ENCODE results near the gene LGI4. TPM values are rescaled to one million over a fixed set of nuclear protein-coding genes. Genes with fewer than 3 reads are reported as not detected.

LGI4 gene
- total RNA-seq, 4 donors from 2014 or later = 24.8 to 47.9 (median 36.2) TPM

DNA sequence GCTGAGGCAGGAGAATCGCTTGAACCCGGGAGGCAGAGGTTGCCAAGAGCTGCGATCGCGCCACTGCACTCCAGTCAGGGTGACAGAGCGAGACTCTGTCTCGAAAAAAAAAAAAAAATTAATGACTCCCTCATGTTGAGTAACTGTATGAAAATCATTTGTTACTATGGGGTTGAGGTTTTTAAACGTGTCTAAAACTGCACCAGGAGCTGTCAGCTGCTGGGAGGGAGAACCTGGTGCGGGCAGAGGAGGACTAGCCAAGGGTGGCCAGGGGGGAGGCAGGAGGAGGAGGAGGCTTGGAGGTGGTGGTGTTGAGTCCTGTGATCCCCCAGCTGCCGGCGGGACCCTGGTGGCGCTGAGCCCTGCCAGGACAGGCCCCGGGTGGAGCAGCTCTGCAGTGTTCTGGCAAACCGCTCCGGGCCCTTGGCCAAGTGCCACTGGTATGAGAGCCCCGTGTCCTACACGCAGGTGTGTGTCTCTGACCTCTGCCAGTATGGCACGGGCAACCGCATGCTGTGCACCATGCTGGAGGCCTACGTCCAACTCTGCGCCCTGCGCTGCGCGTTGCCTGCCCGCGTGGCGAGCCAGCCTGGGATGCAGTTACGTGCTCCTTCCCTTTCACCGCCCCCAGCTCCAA is 36.3 kb downstream of the LGI4 start:
- Histone ChIP-seq H3K4me1 (no peaks in the 10 kb centered on the region), H3K4me3 (no peak overlapping the region), H3K27ac (no peak overlapping the region), H3K27me3 (no peaks in the 10 kb centered on the region), H3K9me3 (no peaks in the 10 kb centered on the region), H3K36me3 (no peaks in the 10 kb centered on the region)
- TF ChIP-seq POLR2AphosphoS5 (IDR thresholded peaks at IDR 0.05) = no peak
- TF ChIP-seq, protein P1, sequence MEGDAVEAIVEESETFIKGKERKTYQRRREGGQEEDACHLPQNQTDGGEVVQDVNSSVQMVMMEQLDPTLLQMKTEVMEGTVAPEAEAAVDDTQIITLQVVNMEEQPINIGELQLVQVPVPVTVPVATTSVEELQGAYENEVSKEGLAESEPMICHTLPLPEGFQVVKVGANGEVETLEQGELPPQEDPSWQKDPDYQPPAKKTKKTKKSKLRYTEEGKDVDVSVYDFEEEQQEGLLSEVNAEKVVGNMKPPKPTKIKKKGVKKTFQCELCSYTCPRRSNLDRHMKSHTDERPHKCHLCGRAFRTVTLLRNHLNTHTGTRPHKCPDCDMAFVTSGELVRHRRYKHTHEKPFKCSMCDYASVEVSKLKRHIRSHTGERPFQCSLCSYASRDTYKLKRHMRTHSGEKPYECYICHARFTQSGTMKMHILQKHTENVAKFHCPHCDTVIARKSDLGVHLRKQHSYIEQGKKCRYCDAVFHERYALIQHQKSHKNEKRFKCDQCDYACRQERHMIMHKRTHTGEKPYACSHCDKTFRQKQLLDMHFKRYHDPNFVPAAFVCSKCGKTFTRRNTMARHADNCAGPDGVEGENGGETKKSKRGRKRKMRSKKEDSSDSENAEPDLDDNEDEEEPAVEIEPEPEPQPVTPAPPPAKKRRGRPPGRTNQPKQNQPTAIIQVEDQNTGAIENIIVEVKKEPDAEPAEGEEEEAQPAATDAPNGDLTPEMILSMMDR (IDR thresholded peaks at IDR 0.05) = no peak
- no peak for TF ChIP-seq POLR2A (IDR thresholded peaks at IDR 0.05)
- no peak for TF ChIP-seq EP300 (IDR thresholded peaks at IDR 0.05)
- no peak for ATAC-seq
- WGBS, 2 donors (ENCODE audit: low coverage in 1 of 2) = 44 to 78% methylated on average over 7 to 14 of the region's 29 CpGs

DNA sequence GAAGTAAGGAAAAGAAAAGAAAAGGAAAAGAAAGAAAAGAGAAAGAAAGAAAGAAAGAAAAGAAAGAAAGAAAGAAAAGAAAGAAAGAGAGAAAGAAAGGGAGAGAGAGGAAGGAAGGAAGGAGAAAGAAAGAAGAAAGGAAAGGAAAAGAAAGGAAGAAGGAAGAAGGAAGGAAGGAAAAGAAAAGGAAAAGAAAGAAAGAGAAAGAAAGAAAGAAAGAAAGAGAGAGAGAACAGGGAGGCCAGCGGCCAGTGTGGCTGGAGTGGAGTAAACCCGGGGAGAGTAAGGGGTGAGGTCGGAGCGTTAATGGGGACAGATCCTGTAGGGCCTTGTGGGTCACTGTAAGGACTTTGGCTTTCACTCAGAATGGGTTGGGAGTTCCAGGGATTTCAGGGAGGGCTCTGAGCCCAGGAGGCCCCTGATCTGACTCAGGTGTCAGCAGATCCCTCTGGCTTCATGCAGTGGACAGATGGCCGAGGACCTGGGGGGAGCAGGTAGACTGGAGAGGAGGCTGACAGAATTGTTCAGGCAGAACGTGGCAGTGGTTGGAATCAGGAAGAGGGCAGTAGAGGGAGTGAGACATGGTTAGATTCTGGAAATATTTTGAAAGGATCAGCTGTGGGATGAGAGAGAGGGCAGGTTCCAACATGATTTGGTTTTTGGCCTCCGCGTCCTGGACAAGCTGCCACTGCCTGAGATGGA is 39.0 kb downstream of the LGI4 start:
- Histone ChIP-seq H3K9me3 (no peaks in the 10 kb centered on the region), H3K4me3 (no peak overlapping the region), H3K36me3 (no peaks in the 10 kb centered on the region), H3K4me1 (peaks cover 0 to 3% (median under 1%) of the 10 kb centered on the region in 3 donors), H3K27me3 (peaks cover 19% of the 10 kb centered on the region), H3K27ac (no peak overlapping the region)
- 65 to 82% methylated on average over 6 to 8 of the region's 8 CpGs for WGBS, 2 donors (ENCODE audit: low coverage in 1 of 2)
- no peak for TF ChIP-seq POLR2AphosphoS5 (IDR thresholded peaks at IDR 0.05)
- no peak for TF ChIP-seq POLR2A (IDR thresholded peaks at IDR 0.05)
- TF ChIP-seq, protein P1 (IDR thresholded peaks at IDR 0.05) = no peak
- no peak for TF ChIP-seq EP300 (IDR thresholded peaks at IDR 0.05)
- no peak for ATAC-seq

DNA sequence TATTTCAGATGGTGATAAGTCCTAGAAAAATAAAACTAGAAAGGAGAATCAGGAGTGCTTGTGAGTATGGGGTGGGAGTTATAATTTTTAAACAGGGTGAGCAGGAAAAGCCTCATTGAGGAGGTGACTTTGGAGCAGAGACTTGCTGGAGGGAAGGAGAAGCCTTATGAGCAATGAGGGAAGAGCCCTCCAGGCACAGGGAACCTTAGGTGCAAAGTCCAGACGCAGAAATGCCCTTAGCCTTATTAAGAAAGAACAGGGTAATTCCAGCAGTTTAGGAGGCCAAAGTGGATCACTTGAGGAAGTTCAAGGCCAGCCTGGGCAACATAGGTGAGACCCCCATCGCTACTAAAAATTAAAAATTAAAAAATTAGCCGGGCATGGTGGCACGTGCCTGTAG is 40.2 kb downstream of the LGI4 start:
- H3K9me3 ChIP-seq = no peaks in the 10 kb centered on the region
- ATAC-seq = no peak
- H3K4me3 ChIP-seq = no peak overlapping the region
- peaks cover 0 to 12% (median 4%) of the 10 kb centered on the region in 3 donors for H3K4me1 ChIP-seq
- peaks cover 30% of the 10 kb centered on the region for H3K27me3 ChIP-seq
- no peaks in the 10 kb centered on the region for H3K36me3 ChIP-seq
- WGBS, 2 donors (ENCODE audit: low coverage in 1 of 2) = 55 to 93% methylated on average over 2 of the region's 4 CpGs
- H3K27ac ChIP-seq = no peak overlapping the region
- TF ChIP-seq POLR2AphosphoS5 (IDR thresholded peaks at IDR 0.05) = no peak
- no peak for TF ChIP-seq POLR2A (IDR thresholded peaks at IDR 0.05)
- TF ChIP-seq EP300 (IDR thresholded peaks at IDR 0.05) = no peak
- TF ChIP-seq, protein P1 (IDR thresholded peaks at IDR 0.05) = no peak

DNA sequence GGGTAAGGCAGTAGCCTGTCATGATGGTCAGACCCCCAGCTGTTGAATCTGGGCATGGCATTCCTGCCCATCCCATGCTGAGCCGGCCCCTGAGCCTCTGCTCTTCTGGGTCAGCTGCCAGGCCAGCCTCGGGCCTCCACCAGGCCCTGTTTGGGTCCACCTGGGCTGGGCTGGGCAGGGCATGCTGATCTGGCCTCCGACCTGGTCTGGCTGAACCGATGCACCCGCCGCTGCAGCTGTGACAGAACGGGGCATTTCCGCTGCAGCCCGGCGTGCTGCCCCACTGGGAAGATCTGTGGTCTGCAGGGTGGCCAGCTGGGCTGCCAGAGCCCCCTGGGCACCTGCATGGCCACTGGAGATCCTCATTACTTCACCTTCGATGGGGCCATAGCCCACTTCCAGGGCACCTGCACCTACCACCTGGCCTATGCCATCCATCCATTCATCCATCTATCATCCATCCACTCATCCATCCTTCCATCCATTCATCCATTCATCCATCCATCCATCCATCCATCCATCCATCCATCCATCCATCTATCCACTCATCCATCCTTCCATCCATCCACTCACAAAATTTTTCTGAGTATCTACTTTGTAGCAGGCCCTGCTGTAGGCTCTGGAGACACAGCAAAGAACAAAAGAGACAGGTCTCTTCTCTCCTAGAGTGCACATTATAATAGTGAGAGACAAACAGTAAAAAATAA is 40.8 kb downstream of the LGI4 start:
- peaks cover 0 to 12% (median 4%) of the 10 kb centered on the region in 3 donors for H3K4me1 ChIP-seq
- no peak overlapping the region for H3K4me3 ChIP-seq
- no peak for ATAC-seq
- no peak for TF ChIP-seq EP300 (IDR thresholded peaks at IDR 0.05)
- no peak for TF ChIP-seq POLR2A (IDR thresholded peaks at IDR 0.05)
- TF ChIP-seq, protein P1 (IDR thresholded peaks at IDR 0.05) = no peak
- TF ChIP-seq POLR2AphosphoS5 (IDR thresholded peaks at IDR 0.05) = no peak
- 100% methylated on average over 1 of the region's 11 CpGs; no CpG with 5 or more reads in 1 of the 2 donors for WGBS, 2 donors (ENCODE audit: low coverage in 1 of 2)
- no peaks in the 10 kb centered on the region for H3K36me3 ChIP-seq
- H3K9me3 ChIP-seq = no peaks in the 10 kb centered on the region
- no peak overlapping the region for H3K27ac ChIP-seq
- H3K27me3 ChIP-seq = peaks cover 35% of the 10 kb centered on the region
